Measurements from ENCODE around the gene ANKRD36. TPM values are rescaled to one million over a fixed set of nuclear protein-coding genes. Genes with fewer than 3 reads are reported as not detected.
"Not testable (repeated sequence)": the region's sequence is repeated elsewhere in the genome, so short reads cannot be mapped to it uniquely, and the experiment has no call there.

Gene ANKRD36
- total and polyA plus RNA-seq, 2 donors from 2014 or later = 1.5 to 31.0 TPM

DNA sequence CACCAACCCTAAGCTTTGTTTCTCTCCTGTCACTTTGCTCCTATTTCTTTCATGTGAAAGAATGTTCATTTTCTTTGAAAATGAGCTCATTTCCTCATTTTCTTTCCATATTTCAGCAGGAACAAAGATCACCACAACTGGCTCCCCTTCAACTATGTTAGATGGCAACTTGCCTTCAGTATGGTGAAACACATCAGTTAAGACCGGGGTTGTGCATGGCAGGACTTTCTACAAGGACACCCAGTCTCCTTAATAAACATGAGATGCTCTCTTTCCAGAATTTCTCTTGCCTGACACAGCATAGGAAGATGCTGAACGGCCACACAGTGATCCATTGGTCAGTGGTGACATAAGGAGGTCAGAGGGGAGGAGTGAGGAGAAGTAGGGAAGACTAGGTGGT, 172.2 kb downstream of the ANKRD36 start:
- H3K27me3 ChIP-seq (ENCODE audit: control insufficient read depth, insufficient read depth, low read length); H3K9ac ChIP-seq (ENCODE audit: low read length in 3 of 3); H3K9me3 ChIP-seq (ENCODE audit: control insufficient read depth in 2 of 3, insufficient read depth in 1 of 3, low read length in 3 of 3); H3K27ac ChIP-seq (ENCODE audit: low read depth in 2 of 2, low read length in 2 of 2); DNase-seq; FAIRE-seq; H3K4me1 ChIP-seq (ENCODE audit: control insufficient read depth in 2 of 3, insufficient read depth in 2 of 3, low read depth in 1 of 3, low read length in 3 of 3); H3K4me3 ChIP-seq (ENCODE audit: low read length in 3 of 3); intact Hi-C loops (cut with DNase I); H3K36me3 ChIP-seq (ENCODE audit: control insufficient read depth in 2 of 3, insufficient read depth in 3 of 3, low read length in 3 of 3): not testable (repeated sequence)

DNA sequence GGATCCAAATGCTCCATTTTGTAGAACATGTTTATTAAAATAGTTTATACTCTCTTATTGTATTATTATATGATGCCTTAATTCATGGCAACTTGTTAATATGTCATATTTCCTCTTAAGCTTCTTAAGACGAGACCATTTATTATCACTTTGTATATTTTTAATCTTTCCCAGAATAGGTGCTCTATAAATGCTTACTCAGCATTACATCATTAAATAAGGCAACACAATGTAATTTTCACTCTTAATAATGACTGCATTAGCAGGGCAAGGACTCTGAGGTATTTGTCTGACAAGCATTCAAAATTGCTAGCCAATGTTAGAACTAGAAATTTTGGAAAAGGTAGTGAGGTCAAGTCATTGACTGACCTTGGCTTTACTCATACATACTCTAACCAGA, 180.7 kb downstream of the ANKRD36 start:
- DNase-seq; H3K4me3 ChIP-seq (ENCODE audit: low read length in 3 of 3); FAIRE-seq; H3K4me1 ChIP-seq (ENCODE audit: control insufficient read depth in 2 of 3, insufficient read depth in 2 of 3, low read depth in 1 of 3, low read length in 3 of 3); H3K36me3 ChIP-seq (ENCODE audit: control insufficient read depth in 2 of 3, insufficient read depth in 3 of 3, low read length in 3 of 3); H3K27ac ChIP-seq (ENCODE audit: low read depth in 2 of 2, low read length in 2 of 2); H3K9ac ChIP-seq (ENCODE audit: low read length in 3 of 3); intact Hi-C loops (cut with DNase I); H3K27me3 ChIP-seq (ENCODE audit: control insufficient read depth, insufficient read depth, low read length); H3K9me3 ChIP-seq (ENCODE audit: control insufficient read depth in 2 of 3, insufficient read depth in 1 of 3, low read length in 3 of 3): not testable (repeated sequence)

Other genes with a start within 250 kb of the ANKRD36 start
- 44.6 TPM for gene SEMA4C, start 243.1 kb upstream of the ANKRD36 start, total RNA-seq
- 11.1 TPM for gene SEMA4C, start 243.1 kb upstream of the ANKRD36 start, polyA plus RNA-seq (ENCODE audit: insufficient read depth, low read depth, low replicate concordance)
- 0.44 TPM for gene FAM178B, start 126.6 kb upstream of the ANKRD36 start, total RNA-seq
- gene FAM178B, start 126.6 kb upstream of the ANKRD36 start, polyA plus RNA-seq (ENCODE audit: insufficient read depth, low read depth, low replicate concordance) = not detected
- gene FAHD2B, start 18.3 kb upstream of the ANKRD36 start, total RNA-seq = 8.8 TPM
- gene FAHD2B, start 18.3 kb upstream of the ANKRD36 start, polyA plus RNA-seq (ENCODE audit: insufficient read depth, low read depth, low replicate concordance) = 34.5 TPM

Data from kidney (tissue), 11 donors.